Mesenteric fat pad (tissue), 1 donor: ENCODE results near the gene PLCL1. TPM values are rescaled to one million over a fixed set of nuclear protein-coding genes. Genes with fewer than 3 reads are reported as not detected.

Experiments used
- DNase-seq: peaks from one replicate; pipeline ENCODE4 v3.0.0-alpha.2; 2020; ENCODE audit warnings: low spot score
- total RNA-seq: library from RNA; stranded (reverse); fragmentation: NEBNext Ultra II Directional; extraction: Animal tissue kit (Norgen Biotek cat#: 25700); gene quantifications from one replicate; pipeline ENCODE4 v1.2.1, GENCODE V29; 2021
- donor health status: DM: yes; HTN: yes; CAD: no.

The PLCL1 gene
- total RNA-seq, 1 donor from 2014 or later: 3.6 TPM

DNA sequence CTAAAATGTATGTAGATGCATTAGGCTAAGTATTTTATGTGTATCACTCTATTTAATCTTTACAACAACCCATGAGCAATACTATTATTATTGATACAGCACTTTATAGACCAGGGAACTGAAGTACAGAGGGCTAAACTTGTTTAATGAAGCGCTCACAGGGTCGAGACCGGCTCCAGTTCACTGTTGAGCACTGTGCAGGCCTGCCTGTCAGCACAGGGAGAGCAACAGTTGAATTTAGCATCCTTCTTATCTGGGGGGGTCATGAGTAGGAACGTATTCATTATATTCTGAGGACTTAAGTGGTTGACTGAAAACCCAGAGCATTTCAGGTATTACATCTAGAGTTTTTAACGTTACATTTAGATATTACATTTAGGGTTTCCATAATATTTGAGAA is 120.1 kb downstream of the PLCL1 start:
- DNase-seq: no peak

DNA sequence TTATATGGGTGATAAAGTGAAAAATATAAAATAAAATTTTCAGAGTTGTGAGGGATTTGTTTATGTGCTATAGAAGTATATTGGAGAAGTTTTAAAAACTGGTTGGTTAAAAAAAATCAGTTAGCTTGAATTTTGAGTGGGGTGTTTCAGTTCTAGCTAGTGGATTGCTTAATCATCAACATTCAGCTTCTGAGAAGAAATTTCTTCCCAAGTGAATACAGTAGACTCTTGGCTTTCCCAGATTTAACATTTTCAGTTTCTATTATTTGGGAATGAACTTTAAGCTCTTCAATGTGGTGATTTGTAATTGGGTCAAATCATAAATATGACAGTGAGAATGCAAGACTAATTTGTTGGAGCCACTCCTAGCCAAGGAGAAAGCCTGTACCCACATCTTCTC is 120.8 kb downstream of the PLCL1 start:
- DNase-seq: no peak

DNA sequence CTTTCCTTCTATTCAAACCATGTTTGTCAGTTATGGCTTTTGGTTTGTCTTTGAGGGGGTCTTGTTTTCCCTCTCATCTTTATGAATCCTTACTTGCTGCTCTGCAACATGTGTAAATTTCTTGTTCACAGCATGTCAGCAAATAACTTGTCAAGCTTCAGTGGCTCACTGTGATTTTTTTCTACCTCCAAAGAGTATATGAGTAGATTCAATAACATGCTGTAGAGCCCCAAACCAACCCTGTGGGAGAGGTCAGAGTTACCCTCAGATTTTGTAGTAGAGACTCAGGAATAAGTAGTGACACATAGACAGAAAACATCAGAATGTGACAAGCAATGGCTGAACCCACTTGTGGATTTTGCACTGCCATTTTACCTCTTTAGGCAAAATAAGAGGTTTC is 121.6 kb downstream of the PLCL1 start:
- DNase-seq: no peak

DNA sequence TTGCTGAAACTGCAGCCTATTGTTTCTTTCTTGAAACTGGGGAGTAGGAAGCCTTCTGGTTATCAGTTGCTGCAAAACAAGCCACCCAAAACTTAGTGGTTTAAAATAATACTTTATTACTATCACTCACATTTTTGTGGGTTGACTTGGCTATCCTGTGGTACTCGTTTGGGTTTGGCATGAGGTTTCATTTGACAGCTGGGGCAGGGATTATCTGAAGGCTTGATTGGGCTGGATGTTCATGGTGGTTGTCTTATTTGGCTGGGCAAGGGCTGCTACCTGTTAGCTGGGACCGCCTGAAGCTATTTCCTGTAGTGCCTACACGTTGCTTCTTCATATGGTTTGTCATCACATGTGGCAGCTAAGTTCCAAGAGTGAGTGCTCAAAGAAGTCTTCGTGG is 122.3 kb downstream of the PLCL1 start:
- no peak for DNase-seq

DNA sequence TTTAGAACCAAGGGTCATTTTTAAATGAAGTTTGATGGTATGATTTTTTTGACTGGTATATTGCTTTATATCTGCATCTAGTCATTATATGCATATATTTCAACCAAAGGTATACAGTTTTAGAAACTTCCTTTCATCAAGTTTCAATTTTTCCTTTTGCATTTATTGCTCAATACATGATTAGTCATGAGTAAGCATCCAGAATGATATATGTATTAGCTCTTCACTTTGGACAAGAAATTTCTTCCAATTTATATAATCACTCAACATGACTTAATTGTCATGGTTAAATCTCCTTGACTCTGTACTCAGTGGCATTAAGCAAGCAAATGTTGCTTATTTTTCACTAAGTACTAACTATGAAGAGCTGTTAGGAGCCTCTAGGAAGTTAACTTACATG is 123.6 kb downstream of the PLCL1 start:
- DNase-seq: no peak

DNA sequence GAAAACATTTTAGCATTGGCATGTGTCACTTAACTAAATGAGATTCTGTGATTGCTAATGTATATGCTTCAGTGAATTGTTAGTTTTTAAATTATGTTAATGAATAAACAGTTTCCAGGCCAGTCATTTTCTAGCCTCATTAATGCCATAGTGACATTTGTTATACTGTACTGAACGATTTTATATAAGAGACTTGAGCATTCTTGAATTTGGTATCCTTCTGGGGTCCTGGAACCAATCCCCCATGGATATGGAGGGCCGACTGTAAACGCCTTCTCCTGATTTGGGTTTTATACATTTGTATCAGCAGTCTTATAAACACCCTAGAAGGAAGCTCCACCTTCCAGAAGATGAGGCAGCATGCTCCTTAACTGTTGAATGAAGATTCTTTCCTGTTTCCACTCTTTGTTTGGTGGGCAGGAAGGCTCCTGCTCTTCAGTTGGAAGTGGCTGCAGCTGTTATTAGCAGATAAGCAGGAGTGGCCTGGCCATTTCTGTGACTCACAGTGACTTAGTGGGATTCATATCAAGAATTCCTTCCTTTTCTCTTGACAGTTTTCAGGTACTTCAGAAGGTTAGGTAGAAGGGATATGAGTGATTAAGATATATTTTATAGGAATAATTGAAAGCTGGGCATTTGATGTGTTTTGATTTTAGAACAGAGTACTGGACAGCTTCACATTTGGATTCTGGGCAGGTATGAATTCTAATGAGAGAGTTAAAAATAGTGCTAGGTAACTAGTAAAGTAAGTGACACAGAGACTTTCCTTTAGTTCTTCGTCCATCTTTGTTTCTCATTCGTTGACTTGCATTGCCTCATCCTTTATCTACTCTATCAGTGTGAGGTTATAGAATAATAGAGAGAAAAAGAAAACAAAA is 124.9 kb downstream of the PLCL1 start:
- no peak for DNase-seq

DNA sequence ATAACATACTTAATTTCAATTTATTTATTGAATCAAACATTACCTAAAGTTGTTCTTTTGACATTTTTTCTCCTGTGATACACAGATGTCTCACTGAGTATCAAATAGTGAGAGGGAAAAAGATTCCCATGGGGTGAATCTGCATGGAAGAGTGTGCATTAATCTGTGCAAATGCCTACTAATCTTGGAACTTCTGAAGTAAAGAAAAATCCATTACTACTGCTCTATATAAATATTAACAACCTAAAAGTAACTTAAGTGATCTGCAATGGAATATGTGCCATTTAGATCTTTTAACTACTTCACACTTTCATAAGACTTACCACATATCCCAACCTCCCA is 125.5 kb downstream of the PLCL1 start:
- no peak for DNase-seq

DNA sequence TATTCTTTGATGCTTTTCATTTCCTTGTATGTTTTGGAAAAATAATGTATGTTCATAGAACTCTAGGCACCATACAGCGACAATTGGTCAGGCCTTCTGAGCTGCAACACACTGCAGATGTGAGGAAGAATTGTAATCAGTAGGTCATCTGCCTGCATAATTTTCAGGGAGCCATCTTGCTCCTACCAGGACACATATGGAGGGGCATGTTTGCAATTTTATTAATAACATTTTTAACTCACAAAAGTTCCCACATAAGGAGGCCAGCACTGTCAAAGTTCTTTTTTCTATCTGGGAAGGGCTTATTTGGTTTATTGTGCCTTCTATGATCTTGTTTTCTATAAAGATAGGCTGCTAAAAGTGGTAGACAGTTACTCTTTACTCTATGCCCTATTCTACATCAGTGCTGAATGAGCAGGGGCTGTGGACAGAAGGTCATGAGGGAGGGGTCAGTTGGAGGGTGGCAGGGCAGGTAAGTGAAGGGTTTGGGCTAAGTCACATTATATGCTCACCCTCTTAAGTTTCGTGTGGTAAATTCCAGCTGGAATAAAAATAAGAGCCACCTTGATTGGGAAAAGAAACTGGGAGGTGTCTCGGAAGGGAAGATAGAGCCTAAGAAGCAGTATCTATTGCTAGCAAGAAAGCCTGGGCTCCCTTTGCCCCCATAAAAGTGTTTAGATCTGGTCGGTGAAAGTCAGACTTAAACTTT is 126.3 kb downstream of the PLCL1 start:
- DNase-seq: no peak

DNA sequence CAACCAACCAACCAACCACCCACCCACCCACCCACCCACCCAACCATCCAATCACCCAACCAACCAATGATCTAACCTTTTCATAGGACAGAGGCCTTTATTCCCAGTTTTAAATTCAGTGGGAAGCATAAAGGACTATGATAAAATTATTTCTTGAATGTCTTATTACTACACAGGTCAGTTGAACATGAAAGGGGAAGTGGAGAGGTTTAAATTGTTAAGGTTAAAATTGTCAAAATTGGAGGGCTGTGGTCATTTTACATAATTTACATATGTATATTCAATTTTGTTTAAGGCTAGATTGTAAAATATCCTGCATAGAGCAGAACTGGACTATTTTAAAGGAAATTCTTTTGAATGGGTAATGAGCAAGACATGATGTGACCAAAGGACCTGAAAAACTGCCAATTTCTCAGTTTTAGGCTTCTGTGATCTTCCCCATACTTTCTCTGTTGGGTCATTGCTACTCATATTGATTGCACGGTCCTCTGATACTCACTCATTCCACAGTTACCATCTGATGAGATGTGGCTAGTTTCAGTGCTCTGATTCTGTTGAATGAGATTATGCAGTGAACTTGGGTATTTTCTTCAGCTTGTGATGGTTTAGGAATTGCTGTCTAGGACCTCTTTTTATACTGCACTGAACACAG is 127.4 kb downstream of the PLCL1 start:
- no peak for DNase-seq

DNA sequence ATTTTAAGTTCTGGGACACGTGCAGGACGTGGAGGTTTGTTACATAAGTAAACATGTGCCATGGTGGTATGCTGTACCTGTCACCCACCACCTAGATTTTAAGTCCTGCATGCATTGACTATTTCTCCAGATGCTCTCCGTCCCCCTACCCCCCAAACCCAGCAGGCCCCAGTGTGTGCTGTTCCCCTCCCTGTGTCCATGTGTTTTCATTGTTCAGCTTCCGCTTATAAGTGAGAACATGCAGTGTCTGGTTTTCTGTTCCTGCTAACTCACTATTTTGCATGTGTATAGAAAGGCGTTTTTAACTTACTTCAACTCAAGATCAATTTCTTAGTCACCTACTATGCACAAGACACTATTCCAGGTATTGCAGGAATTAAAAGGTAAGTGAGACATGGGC is 128.0 kb downstream of the PLCL1 start:
- no peak for DNase-seq

DNA sequence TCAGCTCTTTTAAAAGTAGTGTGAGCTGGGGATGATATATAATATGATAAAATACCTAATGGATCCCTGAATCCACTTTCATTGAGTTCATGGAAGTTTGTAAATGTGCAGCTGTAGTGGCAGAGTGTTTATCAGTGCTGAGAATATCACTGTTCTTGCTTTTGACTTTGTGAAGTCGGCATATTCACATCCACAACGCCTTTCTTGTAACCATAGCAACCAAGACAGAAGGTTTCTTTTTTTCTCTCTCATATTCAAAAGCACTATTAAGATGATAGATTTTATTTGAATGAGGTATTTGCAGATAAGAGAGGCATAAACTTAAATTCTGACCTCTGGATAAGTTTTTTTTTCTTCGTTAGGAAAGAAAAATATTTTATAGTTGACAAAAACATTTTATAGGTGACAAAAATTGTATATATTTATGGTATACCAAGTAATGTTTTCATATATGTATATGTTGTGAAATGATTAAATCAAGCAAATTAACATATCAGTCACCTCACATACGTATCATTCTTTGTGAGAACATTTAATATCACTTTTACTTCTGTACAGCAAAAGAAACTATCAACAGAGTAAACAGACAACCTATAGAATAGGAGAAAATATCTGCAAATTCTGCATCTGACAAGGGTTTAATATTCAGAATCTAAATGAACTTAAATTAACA is 130.0 kb downstream of the PLCL1 start:
- DNase-seq: no peak

DNA sequence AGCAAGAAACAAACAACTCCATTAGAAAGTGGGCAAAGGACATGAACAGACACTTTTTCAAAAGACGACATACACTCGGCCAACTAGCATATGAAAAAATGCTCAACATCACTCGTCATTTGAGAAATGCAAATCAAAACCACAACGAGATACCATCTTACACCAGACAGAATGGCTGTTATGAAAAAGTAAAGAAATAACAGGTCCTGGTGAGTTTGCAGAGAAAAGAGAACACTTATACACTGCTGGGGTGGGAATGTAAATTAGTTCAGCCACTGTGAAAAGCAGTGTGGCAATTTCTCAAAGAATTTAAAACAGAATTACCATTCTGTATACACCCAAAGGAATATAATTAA is 130.5 kb downstream of the PLCL1 start:
- DNase-seq: no peak

DNA sequence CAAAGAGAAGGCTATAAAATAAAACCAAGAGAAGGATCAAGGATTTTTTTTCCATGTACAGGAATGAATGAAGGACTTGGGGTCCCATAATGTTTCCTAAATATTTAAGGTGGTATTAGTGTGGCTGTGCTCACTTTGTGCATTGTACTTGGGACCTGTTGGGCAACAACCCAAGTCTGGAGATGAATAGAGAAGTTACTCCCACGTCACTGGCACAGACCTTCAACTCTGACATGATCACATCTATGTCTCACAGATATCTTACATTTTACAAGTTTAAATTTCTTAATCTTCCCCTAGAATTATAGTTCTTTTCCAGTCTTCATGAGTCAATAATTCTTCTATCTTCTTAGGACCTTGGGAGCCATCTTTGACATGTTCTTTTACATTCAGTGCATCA is 133.4 kb downstream of the PLCL1 start:
- DNase-seq: no peak

DNA sequence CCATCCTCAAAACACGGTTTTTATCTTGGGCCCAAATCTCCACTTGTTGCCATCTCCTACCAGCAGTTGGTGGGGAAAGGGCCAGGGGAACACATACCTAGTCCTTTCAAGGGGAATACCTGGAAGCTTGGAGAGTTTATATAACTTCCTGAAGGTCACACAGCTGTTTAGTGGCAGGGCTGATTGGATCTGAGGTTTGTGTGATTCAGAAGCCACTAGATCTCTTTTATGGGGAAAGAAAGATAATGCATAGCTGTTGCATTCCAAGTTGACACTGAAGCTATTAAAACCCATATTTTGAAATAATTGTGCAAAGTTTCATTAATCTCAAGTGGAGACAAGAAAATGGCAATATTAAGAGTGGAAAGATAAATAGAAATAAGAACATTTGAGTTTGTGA is 134.2 kb downstream of the PLCL1 start:
- no peak for DNase-seq

DNA sequence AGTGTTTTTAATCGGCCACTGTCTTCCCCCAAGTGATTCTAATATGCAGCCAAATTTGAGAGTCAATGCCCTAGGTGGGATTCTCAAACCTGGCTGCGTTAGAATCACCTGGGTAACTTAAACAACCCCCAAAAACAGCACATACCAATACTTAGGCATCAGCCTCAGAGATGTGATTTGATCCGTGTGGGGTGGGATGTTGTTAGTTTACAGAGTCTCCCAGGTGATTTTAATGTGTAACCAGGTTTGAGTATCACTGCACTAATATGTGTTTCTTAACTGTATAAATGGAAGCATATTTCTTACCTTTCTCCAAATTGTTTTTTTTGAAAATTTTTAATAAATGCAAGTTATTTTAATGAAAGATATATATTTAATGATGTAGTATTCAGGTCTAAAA is 135.4 kb downstream of the PLCL1 start:
- no peak for DNase-seq

DNA sequence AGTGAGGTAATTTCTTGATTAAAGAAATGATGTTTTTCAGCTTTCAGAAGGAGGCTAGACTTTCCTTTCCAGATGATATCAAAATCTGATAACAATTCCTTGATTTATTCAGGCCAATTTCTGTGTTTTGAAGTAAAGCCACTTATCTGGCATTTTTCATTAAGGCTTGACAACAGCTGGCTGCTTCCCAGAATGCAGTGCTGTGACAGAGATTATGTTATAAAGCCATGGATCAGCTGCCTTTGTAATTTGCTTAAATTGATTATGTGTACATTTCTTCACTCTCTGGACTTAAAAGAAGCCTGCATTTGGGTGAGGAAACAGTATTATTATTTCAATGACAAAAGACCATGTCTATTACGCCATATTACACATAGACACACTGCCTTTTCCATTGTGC is 136.0 kb downstream of the PLCL1 start:
- DNase-seq: no peak

DNA sequence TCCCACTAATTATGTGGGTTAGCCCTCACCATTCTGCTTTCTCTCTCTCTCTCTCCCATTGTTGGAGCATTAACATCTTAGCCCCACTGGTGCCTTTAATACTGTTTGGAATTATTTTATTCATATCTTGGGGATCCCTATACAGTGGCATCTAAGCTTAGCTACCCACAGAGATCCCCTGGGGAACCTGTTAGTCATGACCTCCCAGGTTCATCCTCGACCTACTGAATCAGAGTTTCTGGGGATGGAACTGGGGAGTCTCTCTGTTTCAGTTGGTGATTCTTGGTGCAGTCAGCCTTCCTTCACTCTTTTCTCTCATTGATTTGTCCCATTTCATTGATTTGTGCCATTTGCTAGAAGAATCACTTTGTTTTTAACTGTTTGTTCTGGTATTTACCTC is 137.3 kb downstream of the PLCL1 start:
- no peak for DNase-seq

DNA sequence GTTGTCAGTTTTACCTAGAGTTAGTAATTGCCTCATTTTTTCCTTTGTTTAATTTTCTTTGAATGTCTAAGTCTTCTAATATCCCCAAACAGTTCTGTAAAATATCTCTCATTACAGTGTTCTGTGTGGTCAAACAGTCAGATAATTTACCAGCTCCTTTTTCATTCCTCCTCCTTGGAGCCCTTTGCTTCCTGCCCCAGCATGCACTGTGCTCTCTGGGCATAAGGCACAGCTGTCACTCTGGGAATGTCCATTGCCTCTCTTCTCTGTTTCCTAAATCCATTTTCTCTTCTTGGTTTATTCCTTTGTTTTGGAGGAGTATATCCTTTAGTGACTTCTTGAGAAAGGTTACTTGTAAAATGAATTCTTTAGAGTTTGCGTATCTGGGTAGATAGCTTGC is 139.3 kb downstream of the PLCL1 start:
- no peak for DNase-seq

DNA sequence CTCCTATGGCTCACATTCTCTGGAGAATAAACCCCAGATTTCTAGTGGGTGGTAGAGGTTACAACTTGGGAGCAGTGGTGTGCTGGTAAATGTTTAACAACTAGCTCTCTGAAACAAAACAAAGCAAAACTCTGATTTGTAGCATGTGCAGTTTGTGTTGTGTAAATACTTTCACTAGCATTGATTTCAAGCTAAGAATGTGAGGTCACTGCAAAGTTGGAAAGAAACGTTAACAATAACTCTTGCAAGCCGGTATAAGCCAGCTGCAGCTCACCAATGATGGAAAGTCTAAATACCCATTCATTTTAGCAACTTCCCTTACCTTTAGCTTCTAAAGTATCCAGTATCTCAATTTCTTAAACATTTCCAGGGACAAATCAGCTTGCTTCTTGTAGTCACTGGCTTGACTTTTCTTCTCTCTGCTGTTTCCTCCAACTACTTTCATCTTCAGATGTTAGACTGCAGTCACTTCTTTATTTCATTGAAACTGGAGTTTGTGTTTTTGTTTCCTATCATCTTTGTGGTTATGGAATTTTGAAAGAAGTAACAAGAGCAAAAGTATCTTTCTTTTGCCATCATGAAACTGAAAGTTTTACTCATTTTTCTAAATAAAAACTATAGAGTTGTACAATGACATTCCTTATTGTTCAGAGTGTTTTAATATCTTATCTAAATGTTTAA is 140.2 kb downstream of the PLCL1 start:
- DNase-seq: no peak

DNA sequence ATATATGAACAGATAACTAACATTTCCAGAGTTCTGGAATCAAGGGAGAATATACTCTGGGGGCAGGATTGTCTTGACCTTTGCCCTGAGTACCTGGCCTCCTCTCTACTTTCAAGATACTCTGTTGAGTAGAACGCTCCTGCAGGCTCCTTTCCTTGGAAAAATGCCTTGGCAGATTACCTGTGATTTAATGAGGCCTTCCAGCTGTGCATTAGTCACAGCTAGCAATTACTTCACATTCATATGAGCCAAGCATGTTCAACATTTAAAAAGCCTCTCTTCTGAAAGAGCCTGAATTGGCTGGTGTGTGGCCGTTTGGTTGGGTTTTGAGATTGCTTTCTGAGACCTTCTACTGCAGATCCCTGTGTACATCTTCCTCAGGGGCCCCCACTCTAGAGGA is 142.2 kb downstream of the PLCL1 start:
- no peak for DNase-seq

DNA sequence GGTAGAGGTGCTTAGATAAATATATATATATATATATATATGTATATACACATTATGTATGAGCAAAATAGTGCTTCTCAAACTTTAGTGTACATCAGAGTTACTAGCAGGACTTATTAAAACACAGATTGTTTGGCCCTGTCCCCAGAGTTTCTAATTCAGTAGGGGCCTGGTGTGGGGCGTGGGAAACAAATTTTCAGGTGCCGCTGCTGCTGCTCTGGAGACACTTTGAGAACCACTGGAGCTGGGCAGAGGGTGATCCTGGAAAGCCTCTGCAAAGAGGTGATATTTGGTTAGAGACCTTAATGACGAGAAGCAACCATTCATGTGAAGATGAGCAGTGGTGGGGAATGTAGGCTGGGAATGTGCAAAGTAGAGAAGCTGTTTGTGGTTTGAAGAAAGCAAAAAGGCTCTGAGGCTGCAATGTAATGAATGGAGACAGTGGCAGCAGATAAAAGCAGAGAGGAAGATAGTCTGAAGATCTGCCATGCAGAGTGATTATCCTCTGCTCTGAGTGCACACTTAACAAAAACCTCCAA is 142.9 kb downstream of the PLCL1 start:
- DNase-seq: no peak
